Caco-2 (cell line): ENCODE results near the gene RCC2. TPM values are rescaled to one million over a fixed set of nuclear protein-coding genes. Genes with fewer than 3 reads are reported as not detected.

Experiments used
- BruUV-seq: library from RNA; stranded (reverse); fragments of 400-500 nt; replicated peaks from 2 replicates; lab custom pipeline; 2021; lab: Mats Ljungman, UMichigan
- CTCF ChIA-PET: fragments of 300-600 bp; sonication (Branson Sonifier 250); formaldehyde crosslinking; loops from one replicate; lab custom pipeline; 2022; ENCODE audit warnings: antibody characterized with exemption; lab: Charles Lee
- POLR2A ChIA-PET: fragments of 300-600 bp; sonication (Branson Sonifier 250); formaldehyde crosslinking; loops from one replicate; lab custom pipeline; 2022; ENCODE audit warnings: antibody characterized with exemption; lab: Charles Lee
- DNase-seq, 2 experiments: peaks; one replicate each; pipeline versions ENCODE4 v3.0.0 to v3.0.0-alpha.2; 2020 to 2022
- H3K27me3 ChIP-seq: replicated peaks from 2 replicates; pipeline ENCODE4 v1.6.0; 2011; ENCODE audit warnings: low read length; ENCODE audit not compliant: control insufficient read depth, insufficient read depth
- H3K36me3 ChIP-seq: 2 replicates; pipeline ENCODE4 v1.5.1; 2011; ENCODE audit warnings: low read length; ENCODE audit not compliant: control insufficient read depth, insufficient read depth
- H3K4me1 ChIP-seq: fragments of 250-450 bp; sonication (Bioruptor Pico); 2 replicates; pipeline ENCODE4 v1.5.1; 2020; ENCODE audit warnings: mild to moderate bottlenecking
- H3K4me3 ChIP-seq: 2 replicates; pipeline ENCODE4 v1.5.1; 2011; ENCODE audit warnings: low read depth, mild to moderate bottlenecking, control low read depth, low read length
- H3K9me3 ChIP-seq: fragments of 250-450 bp; sonication (Bioruptor Pico); 2 replicates; pipeline ENCODE4 v1.5.1; 2020; ENCODE audit warnings: mild to moderate bottlenecking, moderate library complexity
- H3K27ac Mint-ChIP-seq: one replicate; pipeline ENCODE4 v1.8.0; 2022; ENCODE audit warnings: mixed read lengths; ENCODE audit not compliant: unreplicated experiment
- H3K27me3 Mint-ChIP-seq: one replicate; pipeline ENCODE4 v1.8.0; 2022; ENCODE audit warnings: mixed read lengths; ENCODE audit not compliant: insufficient read depth, unreplicated experiment
- H3K36me3 Mint-ChIP-seq: one replicate; pipeline ENCODE4 v1.8.0; 2022; ENCODE audit warnings: mild to moderate bottlenecking, mixed read lengths; ENCODE audit not compliant: insufficient read depth, unreplicated experiment
- H3K4me1 Mint-ChIP-seq: one replicate; pipeline ENCODE4 v1.8.0; 2022; ENCODE audit warnings: low read depth, mixed read lengths; ENCODE audit not compliant: unreplicated experiment
- H3K4me3 Mint-ChIP-seq: one replicate; pipeline ENCODE4 v1.8.0; 2022; ENCODE audit warnings: mild to moderate bottlenecking, moderate library complexity, mixed read lengths; ENCODE audit not compliant: unreplicated experiment
- H3K9me3 Mint-ChIP-seq: one replicate; pipeline ENCODE4 v1.8.0; 2022; ENCODE audit warnings: mixed read lengths; ENCODE audit not compliant: unreplicated experiment
- CTCF ChIP-seq, 2 experiments: fragments of 200-600 bp in 1 of 2; IDR thresholded peaks; 1 replicate in 1 of 2; 2 replicates in 1 of 2; pipeline versions ENCODE4 v1.5.1 to v1.8.0; 2011 to 2022; ENCODE audit warnings: antibody characterized with exemption in 1 of 2, control low read depth in 1 of 2, inconsistent platforms in 1 of 2, low read depth in 1 of 2, low read length in 1 of 2, mild to moderate bottlenecking in 1 of 2, moderate library complexity in 1 of 2; ENCODE audit not compliant: insufficient read depth in 1 of 2, severe bottlenecking in 1 of 2, unreplicated experiment in 1 of 2
- intact Hi-C: fragments of 100-400 bp; cut with micrococcal nuclease; formaldehyde crosslinking; loops from one replicate; pipeline ENCODE4 v1.10.0; 2022; ENCODE audit not compliant: unreplicated experiment
- total RNA-seq: library from RNA; stranded (reverse); gene quantifications from 2 replicates; pipeline ENCODE4 v1.2.3, GENCODE V29; 2022

The RCC2 gene
- total RNA-seq, 1 experiment from 2014 or later: 103 TPM

GRCh38 chr1:17381161-17381560 is 58.3 kb downstream of the RCC2 start:
- ChIA-PET POLR2A (no interaction called here), CTCF (interaction anchor here (0.5 kb wide), 1 partner anchor 30 kb away, joined by 5 read pairs; no protein-coding TSS in a partner anchor)
- Mint-ChIP-seq H3K4me3 (no peak overlapping the region), H3K27me3 (peaks cover 12% of the 10 kb centered on the region), H3K4me1 (no peaks in the 10 kb centered on the region), H3K27ac (no peak overlapping the region), H3K36me3 (peaks cover 5% of the 10 kb centered on the region), H3K9me3 (no peaks in the 10 kb centered on the region)
- H3K4me3 ChIP-seq: no peak overlapping the region
- no peaks in the 10 kb centered on the region for H3K4me1 ChIP-seq
- no peaks in the 10 kb centered on the region for H3K9me3 ChIP-seq
- H3K36me3 ChIP-seq: no peaks in the 10 kb centered on the region
- no TSS peak for BruUV-seq
- no peak for DNase-seq
- intact Hi-C loops: no loop called here
- H3K27me3 ChIP-seq: no peaks in the 10 kb centered on the region
- TF ChIP-seq CTCF (IDR thresholded peaks at IDR 0.05; ENCODE audit: insufficient read depth in 1 of 2, low read depth in 1 of 2, low read length in 1 of 2, severe bottlenecking in 1 of 2, unreplicated experiment in 1 of 2): no peak

DNA sequence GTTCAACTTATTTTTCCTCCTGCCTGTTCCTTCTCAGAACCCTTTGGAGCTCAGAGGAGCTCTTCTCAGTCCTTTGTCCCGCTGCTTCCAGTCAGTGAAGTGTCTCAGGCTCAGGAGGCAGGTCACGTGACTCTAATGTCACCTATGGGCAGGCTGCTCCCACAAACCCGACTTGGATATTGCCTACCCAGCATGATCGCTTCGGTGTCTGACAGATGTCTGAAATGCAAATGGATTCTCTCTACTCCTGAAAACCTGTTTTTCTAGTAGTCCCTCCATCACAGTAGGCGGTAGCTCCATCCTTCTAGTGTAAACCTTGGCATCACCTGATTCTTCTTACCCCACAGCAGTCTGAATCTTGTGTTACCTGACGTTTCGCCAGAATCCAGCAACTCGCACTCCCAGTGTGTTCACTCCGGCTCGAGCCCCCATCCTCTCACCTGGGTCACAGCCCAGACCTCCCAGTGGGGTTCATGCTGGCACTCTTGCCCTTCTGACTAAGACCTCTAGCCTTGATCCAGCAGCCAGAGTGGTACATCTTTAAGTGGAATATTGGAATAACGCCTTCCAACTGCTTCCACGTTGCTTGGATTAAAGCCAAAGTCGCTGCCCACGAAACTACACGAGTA is 62.0 kb downstream of the RCC2 start:
- H3K27me3 Mint-ChIP-seq: peaks cover 4% of the 10 kb centered on the region
- BruUV-seq: no TSS peak
- ChIA-PET CTCF (no interaction called here), POLR2A (no interaction called here)
- Histone ChIP-seq H3K4me1 (no peaks in the 10 kb centered on the region), H3K27me3 (no peaks in the 10 kb centered on the region), H3K4me3 (no peak overlapping the region), H3K36me3 (no peaks in the 10 kb centered on the region), H3K9me3 (no peaks in the 10 kb centered on the region)
- H3K36me3 Mint-ChIP-seq: peaks cover 5% of the 10 kb centered on the region
- intact Hi-C loops: no loop called here
- H3K9me3 Mint-ChIP-seq: no peaks in the 10 kb centered on the region
- no peaks in the 10 kb centered on the region for H3K4me1 Mint-ChIP-seq
- H3K27ac Mint-ChIP-seq: no peak overlapping the region
- peak; percentile 6 to 39 for DNase-seq
- no peak overlapping the region for H3K4me3 Mint-ChIP-seq
- TF ChIP-seq CTCF (IDR thresholded peaks at IDR 0.05; ENCODE audit: insufficient read depth in 1 of 2, low read depth in 1 of 2, low read length in 1 of 2, severe bottlenecking in 1 of 2, unreplicated experiment in 1 of 2): no peak

GRCh38 chr1:17375651-17376050 is 63.8 kb downstream of the RCC2 start:
- no peak overlapping the region for H3K4me3 Mint-ChIP-seq
- no peak overlapping the region for H3K27ac Mint-ChIP-seq
- Histone ChIP-seq H3K27me3 (no peaks in the 10 kb centered on the region), H3K4me1 (no peaks in the 10 kb centered on the region), H3K9me3 (no peaks in the 10 kb centered on the region), H3K36me3 (no peaks in the 10 kb centered on the region), H3K4me3 (no peak overlapping the region)
- no peak for TF ChIP-seq CTCF (IDR thresholded peaks at IDR 0.05; ENCODE audit: insufficient read depth in 1 of 2, low read depth in 1 of 2, low read length in 1 of 2, severe bottlenecking in 1 of 2, unreplicated experiment in 1 of 2)
- no peaks in the 10 kb centered on the region for H3K9me3 Mint-ChIP-seq
- intact Hi-C loops: no loop called here
- DNase-seq: no peak
- peaks cover 4% of the 10 kb centered on the region for H3K27me3 Mint-ChIP-seq
- no peaks in the 10 kb centered on the region for H3K4me1 Mint-ChIP-seq
- ChIA-PET POLR2A (no interaction called here), CTCF (no interaction called here)
- no TSS peak for BruUV-seq
- H3K36me3 Mint-ChIP-seq: peaks cover 5% of the 10 kb centered on the region
